Hindlimb muscle (tissue), 1 donor: ENCODE results near the gene DAND5. TPM values are rescaled to one million over a fixed set of nuclear protein-coding genes. Genes with fewer than 3 reads are reported as not detected.

Experiments used
- DNase-seq: peaks from one replicate; pipeline ENCODE4 v3.0.0-alpha.2; 2013
- polyA plus RNA-seq: library from polyadenylated mRNA; unstranded; fragments of 120-200 nt; gene quantifications from one replicate; pipeline ENCODE4 v1.2.1, GENCODE V29; 2013; ENCODE audit not compliant: insufficient read length

The DAND5 gene, protein sequence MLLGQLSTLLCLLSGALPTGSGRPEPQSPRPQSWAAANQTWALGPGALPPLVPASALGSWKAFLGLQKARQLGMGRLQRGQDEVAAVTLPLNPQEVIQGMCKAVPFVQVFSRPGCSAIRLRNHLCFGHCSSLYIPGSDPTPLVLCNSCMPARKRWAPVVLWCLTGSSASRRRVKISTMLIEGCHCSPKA
- 0.18 TPM for polyA plus RNA-seq

DNA sequence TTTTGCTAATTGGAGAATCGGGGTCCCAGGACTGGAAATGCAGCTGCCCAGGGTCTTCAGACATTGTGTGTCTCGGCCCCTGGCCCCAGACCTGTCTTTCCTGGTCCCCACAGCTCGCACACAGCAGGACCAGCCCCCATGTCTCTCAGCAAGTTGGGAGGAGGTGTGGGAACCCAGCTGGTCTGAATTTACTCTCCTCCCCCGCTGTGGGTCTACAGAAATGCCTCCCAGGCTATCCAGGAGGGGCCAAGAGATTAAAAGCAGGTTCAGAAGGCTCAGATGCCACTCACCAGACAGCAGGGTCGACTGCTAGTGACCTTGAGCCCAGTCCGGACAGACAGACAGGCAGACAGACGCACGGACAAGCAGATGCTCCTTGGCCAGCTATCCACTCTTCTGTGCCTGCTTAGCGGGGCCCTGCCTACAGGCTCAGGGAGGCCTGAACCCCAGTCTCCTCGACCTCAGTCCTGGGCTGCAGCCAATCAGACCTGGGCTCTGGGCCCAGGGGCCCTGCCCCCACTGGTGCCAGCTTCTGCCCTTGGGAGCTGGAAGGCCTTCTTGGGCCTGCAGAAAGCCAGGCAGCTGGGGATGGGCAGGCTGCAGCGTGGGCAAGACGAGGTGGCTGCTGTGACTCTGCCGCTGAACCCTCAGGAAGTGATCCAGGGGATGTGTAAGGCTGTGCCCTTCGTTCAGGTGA lies at the start of gene DAND5:
Gene DAND5 (plus strand): TSS at position 285 of the 697 bp plus-strand sequence. CDS start 85 bp downstream, at position 370.
- no peak for DNase-seq

DNA sequence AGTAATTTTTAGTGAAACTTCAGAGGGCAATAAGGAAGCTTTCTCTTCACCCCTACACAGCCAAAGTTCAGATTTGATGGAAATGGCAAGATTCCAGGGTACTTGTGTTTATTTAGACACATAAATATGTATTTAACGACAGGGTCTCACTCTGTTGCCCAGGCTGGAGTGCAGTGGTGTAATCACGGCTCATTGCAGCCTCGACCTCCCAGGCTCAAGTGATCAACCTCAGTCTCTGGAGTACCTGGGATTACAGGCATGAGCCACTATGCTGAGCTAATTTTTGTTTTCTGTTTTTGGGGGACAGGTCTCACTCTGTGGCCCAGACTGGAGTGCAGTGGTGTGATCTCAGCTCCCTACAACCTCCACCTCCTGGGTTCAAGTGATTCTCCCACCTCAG lies 48.3 kb upstream of the DAND5 start:
- DNase-seq, result no peak

DNA sequence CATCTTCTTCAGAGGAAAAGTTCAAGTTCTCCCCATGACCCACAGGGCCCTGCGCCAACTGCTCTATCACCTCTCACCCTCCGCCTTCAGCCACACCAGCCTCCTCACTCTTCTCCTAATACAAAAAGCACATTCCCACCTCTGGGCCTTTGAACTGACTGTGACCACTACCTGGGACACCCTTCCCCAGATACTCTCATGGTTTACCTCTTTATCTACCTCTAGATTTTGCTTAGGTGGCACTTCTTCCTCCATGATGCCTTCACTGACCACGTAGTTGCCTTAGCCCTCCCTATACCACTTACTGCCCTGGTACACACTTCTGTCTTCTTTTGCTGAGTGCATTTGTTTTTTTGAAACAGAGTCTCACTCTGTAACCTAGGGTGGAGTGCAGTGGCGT lies 46.4 kb upstream of the DAND5 start:
- no peak for DNase-seq

DNA sequence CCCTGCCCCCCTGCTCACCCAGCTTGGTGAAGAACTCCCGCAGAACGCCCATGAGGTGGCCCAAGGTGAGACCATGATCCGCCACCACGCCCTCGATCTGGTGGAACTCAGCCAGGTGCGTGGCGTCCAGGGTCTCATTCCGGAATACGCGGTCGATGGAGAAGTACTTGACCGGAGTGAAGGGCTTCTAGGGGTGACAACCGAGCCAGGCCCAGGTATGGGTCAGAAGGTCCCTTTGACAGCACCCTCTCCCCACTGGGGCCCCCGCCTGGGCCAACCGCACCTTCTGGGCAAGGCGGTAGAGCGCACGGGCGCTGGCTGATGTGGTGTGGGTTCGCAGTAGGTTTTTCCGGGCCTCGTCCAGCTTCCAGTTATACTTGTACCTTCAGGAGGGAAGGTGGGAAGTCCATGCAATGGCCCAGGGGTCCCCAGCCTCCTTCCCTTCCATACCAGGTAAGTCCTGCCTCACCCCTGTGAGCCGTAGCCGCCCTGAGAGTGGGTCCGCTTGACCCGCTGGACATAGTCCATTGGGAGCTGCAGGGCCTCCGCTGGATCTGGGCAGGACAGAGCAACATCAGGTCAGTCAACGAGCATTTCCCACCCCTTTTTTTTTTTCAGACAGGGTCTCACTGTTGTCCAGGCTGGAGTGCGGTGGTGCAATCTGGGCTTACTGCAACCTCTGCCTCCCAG lies 44.6 kb upstream of the DAND5 start:
- no peak for DNase-seq

DNA sequence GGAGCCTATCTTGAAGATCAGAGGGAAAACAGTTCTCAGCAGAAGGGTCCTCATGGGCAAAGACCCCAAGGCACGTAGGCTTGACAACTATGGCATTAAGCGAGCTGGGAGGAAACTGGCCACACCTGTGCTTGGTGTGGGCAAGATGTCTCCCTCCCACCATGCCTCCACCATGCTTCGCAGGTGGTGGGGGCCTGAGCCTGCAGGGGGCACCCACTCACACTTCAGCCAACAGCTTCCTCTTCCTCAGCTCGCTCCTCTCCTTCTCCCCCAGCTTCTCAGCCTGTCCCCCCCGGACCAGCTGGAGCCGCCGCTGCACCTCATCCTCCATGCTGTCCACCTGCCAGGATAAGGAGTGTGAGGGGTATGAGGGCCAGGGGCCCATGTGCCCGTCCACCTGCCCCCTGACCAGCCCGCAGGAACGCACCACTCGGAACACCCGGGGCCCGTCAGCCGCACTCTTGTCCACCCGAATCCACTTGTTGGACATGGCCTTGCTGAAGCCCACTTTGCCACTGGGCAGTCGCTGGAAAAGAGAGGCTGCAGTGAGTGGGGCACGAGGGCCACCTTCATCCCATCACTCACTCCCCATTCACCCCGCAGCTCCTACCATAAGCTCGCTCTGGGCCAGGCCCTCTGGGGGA lies 39.3 kb upstream of the DAND5 start:
- no peak for DNase-seq

DNA sequence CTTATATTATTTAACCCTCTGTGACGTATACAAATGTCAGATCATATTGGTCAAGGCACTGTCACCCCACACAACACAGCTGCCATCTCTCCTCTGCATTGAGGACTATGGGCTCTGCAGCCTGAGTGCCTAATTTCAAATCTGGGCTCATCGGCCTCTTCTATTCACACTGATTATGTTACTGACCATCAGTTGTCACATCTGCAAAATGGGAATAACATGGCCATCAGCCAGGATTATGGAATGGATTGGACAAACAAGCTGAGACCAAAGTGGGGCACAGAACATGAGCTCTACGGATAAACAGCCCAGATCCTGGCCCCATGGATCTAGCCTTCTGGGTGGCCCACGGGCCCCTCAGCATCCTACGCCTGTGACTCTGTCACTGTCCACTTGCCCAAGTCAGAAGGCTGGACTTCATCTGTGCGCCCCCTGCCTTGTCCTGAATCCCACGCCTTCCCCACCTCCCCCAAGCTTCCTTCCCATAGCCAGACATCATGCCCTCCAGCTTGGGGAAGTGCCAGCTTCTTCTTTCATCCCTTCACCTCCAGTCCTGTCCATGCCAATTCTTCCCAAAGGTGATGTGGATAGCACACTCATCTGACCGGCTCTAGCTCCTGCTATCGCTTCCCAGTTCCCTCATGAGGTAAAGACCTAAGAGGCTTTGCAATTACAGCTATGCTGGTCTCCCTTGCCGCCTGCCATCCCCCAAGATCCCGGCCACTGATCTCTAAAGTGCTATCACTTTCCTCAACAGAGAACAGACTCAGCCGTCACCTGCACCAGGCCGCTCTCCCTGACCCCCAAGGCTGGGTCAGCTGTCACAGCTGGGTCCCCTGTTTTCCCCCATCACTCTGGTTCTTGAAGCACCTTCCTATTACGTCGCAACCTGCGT lies 36.7 kb upstream of the DAND5 start:
- DNase-seq, result no peak

DNA sequence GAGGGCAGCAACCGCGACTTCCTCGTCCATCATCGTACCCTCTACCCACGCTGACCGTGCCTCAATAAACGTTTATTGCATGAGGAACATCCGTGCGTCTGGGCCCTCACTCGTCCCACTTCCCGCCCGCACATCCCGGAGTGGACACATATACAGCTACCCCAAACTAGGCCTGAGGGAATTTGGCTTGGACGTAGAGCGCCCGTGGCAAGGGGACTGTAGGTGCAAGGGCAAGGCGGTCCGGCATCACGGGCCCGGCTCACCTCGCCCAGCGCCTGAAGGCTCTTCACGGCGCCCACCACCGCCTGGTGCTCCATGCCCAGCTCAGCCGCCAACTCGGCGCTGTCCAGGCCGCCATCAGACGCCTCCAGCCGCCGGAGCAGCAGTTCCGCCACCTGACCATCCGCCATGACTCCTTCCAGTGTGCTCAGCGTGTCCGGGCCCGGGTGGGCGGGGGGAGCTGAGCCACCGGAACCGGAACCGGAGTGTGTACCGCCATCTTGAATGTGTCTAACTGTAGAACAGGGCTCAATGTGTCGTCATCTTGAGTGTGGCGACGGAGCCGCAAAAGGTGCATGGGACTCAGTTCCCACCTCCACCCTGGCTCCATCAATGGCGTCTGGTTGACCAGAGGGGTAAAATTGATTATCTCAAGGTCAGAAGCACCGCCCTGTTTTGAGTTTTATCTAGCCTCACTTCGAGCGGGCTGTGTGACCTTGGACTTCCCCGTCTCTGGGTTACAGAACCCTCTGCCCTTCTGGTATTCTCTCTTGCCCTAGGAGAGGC lies 35.9 kb upstream of the DAND5 start, which contains the start of gene FARSA:
Gene FARSA (minus strand): TSS at position 425 of the 786 bp plus-strand sequence. CDS start 15 bp downstream, at position 410.
- peak; percentile 92 for DNase-seq

DNA sequence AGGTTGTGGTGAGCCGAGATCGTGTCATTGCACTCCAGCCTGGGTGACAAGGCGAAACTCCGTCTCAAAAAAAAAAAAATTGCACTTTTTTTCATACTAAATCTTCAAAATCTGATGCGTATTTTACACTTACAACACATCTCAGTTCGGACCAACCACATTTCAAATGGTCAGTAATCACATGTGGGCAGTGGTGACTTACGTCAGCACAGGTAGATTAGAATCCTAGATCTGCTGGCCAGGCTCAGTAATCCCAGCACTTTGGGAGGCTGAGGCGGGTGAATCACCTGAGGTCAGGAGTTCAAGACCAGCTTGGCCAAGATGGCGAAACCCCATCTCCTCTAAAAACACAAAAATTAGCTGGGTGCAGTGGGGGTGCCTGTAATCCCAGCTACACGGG lies 34.3 kb upstream of the DAND5 start:
- DNase-seq, result no peak

DNA sequence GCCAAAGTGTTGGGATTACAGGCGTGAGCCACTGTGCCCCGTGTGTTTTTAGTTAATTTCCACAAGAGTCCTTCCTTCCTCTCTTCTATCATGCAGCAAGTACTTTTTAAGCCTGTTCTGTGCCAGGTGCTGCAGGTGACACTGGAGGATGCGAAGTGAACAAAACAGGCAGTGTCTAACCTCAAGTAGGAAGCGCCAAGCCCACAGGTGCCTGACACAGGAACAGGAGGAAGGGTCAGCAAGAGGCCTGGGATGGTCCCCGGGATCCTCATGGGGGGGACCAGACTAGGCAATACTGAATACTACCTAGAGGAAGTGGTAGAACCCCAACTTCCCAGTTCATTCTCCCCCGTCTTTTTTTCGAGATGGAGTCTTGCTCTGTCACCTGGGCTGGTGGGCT lies 32.8 kb upstream of the DAND5 start:
- DNase-seq, result no peak

DNA sequence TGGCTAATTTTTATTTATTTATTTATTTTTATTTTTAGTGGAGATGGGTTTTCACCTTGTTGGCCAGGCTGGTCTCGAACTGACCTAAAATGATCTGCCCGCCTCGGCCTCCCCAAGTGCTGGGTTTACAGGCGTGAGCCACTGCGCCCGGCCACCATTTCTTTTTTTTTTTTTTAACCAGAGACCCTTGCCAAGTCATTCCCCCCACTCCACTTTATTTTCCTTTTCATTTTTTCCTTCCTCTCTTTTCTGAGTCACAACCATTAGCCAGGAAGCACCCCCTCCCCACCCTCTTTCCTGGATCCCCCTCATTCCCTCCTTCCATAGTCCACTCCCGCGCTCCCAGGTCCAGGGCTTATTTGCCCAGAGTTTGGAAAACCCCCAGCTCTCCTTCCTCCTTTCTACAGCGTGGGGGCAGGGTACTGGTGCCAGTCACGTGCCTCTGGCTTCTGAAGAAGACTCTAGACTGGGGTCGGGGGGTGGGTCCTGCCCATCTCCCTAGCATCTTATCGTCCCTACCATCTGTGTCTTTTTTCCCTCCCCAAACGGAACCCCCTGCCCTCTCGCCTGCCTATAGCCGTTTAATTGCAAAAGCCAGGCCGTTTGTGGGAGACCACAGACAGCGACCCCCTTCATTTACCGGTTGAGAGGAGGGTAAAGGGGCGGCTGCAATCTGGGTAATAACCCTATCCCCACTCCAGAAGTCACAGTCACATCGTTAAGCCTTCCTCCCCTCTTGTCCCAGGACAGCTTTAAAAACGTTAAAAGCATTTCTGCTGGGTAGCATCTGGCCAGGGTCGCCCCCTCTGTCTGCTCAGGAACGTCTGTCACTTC lies 32.1 kb upstream of the DAND5 start:
- no peak for DNase-seq

DNA sequence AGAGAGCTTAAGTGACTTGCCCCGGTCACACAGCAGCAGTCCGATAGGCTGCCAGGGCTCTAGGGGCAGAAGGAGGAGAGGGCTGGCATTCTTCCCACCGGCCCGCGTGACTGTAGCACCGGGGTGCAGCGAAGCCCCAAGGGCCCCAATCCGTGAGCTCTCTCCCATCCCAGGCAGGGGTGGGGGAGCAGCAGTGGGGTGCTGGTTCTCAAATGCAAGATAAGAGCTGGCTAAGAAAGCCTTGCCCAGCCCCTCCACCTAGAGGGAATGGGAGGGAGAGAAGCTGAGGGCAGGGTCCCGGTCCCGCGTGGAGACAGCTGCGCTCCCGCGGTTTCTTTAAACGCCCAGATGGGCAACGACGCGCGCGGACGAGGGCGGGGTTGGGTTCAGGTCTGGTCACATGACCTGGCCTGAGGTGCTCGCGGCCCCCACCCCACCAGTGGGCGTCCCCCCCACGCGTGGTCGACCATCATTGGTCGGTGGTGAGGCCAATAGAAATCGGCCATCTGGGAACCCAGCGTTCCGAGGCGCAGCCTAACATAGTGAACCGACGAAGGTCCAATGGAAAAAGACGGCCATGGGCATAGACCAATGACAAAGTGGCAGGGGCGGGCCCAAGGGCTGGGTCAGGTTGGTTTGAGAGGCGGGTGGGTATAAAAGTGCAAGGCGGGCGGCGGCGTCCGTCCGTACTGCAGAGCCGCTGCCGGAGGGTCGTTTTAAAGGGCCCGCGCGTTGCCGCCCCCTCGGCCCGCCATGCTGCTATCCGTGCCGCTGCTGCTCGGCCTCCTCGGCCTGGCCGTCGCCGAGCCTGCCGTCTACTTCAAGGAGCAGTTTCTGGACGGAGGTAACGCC lies 31.2 kb upstream of the DAND5 start, which contains the start of gene CALR:
Gene CALR (plus strand): TSS at position 683 of the 852 bp plus-strand sequence. CDS start 71 bp downstream, at position 754.
- peak; percentile 99 for DNase-seq

DNA sequence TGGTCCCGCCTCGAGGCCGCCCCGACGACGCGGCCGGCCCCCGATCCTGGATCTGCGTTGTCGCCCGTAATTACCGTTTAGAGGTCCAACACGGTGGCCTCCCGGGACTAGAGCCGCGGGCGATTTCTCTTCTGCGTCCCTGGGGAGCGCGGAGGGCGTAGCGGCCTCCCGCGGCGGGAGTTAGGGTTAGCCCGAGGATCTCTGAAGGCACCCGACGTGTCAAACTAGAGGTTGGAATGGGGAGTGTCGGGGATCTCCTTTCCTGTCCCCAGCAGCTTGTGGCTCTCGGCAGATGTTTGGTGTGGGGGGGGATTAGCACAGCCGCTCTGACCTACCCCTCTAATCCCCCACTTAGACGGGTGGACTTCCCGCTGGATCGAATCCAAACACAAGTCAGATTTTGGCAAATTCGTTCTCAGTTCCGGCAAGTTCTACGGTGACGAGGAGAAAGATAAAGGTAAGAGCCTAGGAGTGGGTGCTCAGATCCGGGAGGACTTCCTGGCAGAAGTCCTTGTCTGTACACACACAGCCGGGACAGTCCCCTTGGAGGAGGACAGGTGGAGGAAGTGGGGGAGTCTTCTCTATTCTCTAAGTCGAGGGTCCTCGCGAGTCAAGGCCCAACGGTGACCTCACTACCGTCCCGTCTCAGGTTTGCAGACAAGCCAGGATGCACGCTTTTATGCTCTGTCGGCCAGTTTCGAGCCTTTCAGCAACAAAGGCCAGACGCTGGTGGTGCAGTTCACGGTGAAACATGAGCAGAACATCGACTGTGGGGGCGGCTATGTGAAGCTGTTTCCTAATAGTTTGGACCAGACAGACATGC lies 30.4 kb upstream of the DAND5 start:
- no peak for DNase-seq

DNA sequence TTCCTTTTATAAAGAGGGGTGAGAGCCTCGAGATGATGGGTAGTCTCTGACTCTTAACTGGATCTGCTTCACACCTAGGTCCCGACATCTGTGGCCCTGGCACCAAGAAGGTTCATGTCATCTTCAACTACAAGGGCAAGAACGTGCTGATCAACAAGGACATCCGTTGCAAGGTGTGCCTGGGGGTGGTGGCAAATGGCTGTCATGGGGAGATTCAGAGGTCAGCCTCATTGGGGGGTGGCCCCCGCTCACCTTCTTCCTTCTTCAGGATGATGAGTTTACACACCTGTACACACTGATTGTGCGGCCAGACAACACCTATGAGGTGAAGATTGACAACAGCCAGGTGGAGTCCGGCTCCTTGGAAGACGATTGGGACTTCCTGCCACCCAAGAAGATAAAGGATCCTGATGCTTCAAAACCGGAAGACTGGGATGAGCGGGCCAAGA lies 29.4 kb upstream of the DAND5 start:
- no peak for DNase-seq

DNA sequence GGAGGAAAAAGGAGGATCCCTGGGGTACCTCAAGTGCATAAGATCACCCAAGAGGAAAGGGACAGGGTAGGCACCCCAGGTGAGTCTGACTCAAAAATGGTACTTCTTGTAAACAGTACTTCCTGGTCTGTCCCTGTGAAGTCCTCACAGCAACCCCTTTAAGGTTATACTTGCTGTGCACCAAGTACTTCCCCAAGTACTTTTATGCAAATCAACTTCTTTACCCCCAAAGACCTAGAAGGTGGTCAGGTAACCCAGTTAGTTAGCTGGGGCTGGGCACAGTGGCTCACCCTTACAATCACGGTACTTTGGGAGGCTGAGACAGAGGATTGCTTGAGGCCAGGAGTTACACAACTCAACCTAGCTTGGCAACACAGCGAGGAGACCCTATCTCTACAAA lies 28.5 kb upstream of the DAND5 start:
- DNase-seq, result no peak

DNA sequence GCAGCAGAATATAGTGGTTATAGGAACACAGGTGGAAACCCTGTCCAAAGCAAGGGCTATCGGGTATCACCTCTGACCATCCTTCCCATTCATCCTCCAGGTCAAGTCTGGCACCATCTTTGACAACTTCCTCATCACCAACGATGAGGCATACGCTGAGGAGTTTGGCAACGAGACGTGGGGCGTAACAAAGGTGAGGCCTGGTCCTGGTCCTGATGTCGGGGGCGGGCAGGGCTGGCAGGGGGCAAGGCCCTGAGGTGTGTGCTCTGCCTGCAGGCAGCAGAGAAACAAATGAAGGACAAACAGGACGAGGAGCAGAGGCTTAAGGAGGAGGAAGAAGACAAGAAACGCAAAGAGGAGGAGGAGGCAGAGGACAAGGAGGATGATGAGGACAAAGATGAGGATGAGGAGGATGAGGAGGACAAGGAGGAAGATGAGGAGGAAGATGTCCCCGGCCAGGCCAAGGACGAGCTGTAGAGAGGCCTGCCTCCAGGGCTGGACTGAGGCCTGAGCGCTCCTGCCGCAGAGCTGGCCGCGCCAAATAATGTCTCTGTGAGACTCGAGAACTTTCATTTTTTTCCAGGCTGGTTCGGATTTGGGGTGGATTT lies 25.8 kb upstream of the DAND5 start:
- DNase-seq, result no peak

DNA sequence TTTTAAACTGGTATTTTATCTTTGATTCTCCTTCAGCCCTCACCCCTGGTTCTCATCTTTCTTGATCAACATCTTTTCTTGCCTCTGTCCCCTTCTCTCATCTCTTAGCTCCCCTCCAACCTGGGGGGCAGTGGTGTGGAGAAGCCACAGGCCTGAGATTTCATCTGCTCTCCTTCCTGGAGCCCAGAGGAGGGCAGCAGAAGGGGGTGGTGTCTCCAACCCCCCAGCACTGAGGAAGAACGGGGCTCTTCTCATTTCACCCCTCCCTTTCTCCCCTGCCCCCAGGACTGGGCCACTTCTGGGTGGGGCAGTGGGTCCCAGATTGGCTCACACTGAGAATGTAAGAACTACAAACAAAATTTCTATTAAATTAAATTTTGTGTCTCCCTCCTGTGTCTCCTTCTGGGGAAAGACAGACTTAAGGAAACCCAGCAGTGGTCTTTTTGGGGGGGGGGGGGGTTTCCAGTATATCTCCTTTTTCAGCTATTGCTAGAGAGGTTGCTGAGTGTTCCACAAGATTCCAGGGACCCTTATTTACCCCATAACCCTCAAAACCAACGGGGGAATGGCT lies 25.2 kb upstream of the DAND5 start:
- no peak for DNase-seq

DNA sequence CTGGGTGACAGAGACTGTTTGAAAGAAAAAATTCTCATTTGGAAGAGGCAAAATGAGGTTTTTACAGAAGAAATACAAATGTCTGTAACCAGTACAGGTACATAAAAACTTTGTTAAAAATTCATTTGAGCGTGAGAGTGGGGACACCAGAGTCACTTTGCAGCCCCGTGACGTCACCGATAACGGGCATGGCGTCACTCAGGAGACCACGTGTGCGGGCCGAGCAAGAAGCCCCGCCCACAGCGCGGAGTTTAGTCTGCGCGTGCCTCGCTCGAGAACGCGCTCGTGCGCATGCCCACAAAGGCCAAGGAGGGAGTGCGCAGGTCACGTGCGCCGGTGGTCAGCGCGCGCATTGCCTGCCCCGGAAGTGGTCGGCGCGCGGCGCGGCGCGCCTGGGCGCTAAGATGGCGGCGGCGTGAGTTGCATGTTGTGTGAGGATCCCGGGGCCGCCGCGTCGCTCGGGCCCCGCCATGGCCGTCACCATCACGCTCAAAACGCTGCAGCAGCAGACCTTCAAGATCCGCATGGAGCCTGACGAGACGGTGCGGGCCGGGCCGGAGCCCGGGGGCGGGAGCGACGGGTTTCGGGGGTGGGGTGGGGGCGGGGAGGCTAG lies 23.8 kb upstream of the DAND5 start, which contains the start of gene RAD23A:
Gene RAD23A (plus strand): TSS at position 384 of the 613 bp plus-strand sequence. CDS start 87 bp downstream, at position 471.
- DNase-seq, result peak; percentile 100
